NCI-H748 (cell line): ENCODE measurements around the gene TMBIM1.
"Not testable (repeated sequence)": the region's sequence is repeated elsewhere in the genome, so short reads cannot be mapped to it uniquely, and the experiment has no call there.

ENCODE experiments used
- DNase-seq: peaks from one replicate; lab custom pipeline; 2025; ENCODE audit not compliant: unreplicated experiment; lab: John Stamatoyannopoulos, UW

TMBIM1 gene

DNA sequence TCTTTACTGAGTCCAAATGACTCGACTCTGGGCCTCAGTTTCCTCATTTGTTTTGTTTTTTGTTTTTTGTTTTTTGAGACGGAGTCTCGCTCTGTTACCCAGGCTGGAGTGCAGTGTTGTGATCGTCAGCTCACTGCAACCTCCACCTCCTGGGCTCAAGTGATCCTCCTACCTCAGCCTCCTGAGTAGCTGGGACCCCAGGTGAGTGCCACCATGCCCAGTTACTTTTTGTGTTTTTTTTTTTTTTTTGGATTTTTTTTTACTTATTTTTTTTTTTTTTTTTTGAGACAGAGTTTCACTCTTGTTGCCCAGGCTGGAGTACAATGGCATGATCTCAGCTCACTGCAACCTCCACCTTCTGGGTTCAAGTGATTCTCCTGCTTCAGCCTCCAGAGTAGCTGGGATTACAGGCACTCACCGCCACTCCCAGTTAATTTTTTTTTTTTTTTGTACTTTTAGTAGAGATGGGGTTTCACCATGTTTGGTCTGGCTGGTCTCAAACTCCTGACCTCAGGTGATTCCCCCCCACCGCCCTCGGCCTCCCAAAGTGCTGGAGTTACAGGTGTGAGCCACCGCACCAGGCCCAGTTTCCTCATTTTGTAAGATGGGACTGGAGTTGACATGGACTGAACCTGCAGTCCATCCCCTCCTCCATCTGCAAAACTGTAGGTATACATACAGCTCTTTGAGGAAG, 18.9 kb downstream of the TMBIM1 start:
- not testable (repeated sequence) for DNase-seq

DNA sequence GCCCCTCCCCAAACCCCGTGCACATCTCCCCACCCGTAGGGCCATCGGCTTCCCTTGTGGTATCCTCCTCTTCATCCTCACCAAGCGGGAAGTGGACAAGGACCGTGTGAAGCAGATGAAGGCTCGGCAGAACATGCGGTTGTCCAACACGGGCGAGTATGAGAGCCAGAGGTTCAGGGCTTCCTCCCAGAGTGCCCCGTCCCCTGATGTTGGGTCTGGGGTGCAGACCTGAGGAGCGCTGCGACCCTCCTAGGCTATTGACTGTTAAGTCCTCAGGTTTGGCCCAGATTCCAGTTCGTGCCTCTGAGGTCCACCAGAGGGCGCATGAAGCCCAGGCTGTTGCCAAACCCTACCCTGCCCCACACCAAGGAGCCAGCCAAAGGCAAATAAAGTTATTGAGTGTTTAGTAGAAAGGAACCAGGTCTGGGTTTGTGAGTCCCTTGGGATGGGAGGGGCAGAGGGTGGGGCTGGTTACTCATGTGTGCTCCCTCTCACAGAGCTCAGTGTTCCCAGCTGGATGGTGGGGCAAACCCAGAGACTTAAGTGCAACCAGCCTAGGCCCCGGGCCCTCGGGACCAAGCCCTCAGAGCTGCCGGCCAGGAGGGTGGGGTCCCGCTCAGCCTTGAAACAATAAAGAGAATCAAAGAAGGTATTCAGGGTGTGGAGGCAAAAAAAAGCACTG, 19.6 kb downstream of the TMBIM1 start:
- DNase-seq: peak; percentile 74

DNA sequence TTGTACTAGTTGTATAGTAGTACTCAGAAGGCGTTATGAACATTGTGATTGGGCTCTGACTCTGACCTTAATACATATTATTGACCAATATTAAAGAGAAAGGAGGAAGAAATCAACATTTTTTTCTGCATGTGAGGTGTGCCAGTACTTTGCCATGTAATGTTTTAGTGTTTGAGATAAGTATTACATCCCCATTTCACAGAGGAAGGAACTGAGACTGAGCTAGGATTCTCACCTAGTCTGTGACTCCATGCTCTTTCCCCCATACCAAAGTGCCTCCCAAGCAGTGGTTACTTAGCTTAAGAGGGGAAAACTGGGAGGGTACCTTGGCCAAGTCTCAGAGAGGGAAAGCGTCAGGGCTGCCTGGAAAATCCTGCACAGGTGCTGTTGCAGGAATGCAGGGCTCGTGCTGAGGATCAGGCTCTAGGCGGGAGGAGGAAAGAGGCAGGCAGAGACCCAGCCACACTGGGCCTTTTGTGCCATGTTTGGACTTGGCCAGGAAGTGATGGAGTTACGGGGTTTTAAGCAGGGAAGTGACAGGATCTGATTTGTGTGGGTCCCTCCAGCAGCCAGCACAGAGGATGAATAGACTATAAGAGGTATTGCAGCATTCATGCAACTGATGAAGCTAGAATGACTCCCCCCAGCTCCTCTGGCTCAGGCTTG, 20.3 kb downstream of the TMBIM1 start:
- no peak for DNase-seq

DNA sequence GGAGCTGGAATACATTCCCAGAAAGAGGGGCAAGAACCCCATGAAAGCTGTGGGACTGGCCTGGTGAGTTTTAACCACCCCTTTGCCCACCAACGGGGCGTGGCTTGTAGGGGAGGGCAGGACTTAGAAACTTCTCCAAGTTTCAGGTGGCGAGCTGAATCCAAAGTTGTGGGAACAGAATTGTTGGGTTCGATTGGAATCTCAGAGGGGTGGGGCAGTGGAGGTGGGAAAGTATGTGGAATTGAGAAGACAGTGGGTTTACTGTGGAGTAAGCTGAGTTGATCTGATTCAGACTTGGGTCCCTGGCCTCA, 20.9 kb downstream of the TMBIM1 start:
- DNase-seq: no peak

DNA sequence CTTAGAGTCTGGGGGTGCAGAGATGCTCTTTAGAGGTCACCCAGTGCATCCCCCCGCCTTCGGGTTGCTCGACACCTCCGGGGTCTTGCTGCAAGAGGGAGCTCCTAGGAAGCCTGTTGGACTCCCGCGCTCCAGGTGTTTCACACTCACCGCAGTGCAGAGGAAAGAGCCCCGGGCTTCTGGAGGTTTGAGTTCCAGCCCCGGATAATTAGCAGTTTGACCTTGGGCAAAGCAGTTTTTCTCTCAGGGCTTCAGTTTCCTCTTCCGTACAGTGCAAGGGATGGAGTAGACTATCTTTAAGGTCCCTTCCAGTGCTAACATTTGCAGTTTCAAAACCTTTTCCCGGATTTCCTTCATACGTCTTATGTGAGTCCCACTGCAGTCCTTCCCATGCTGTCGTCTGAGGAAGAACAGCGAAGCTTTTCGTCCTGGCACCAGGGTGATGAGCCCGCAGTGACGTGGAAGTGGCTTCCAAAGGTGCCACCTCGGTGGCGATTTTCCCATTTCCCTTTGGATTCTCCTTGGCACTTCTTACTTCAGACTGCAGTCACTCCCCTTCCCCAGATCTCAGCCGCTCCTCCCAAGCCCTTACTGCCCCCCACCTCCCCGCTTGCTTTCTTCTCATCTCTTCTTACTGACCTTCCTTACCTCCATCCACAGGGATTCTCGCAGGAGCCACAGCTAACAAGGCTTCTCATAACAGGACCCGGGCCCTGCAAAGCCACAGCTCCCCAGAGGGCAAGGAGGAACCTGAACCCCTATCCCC, 21.4 kb downstream of the TMBIM1 start:
- DNase-seq: peak; percentile 49

DNA sequence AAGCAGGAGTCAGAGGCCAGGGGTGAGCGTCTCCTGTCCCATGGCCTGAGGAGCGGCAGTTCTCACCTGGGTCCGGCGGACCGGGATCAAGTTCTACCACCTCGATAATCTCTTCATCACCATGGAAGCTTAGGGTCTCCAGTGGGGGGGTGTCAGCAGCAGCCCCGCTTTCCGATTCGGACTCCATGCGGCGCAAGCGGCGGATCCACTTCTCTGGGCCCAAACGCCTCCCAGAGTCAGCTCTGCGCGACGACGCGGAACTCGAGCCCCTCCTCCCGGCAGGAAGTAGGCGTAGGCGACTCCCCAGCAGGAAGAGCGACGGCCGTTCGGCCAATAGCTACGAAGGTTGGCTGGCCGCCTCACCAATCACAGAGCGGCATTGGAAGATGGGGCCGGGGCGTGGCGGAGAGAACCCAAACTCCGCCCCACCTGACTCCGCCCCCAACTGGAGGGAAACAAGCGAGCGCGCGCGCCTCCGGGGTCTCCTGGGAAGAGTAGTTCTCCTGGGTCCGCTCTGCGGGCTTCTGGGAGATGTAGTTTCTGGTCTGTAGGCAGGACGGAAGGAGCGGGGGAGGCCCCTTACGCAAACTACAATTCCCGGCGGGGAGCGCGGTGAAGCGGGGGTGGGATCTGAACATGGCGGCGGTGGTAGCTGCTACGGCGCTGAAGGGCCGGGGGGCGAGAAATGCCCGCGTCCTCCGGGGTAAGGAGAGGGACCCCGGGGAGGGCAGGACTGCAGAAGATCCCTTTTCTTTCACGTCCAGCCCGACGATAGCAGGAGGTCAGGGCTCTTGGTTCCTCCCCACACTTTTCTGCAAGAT, 22.2 kb downstream of the TMBIM1 start, which contains the start of the genes AAMP and PNKD:
Gene AAMP (minus strand): TSS at position 238 of the 821 bp plus-strand sequence. CDS start 51 bp downstream, at position 187.
Gene PNKD (plus strand): TSS at position 620 of the 821 bp plus-strand sequence. CDS start 17 bp downstream, at position 637.
- peak; percentile 99 for DNase-seq

DNA sequence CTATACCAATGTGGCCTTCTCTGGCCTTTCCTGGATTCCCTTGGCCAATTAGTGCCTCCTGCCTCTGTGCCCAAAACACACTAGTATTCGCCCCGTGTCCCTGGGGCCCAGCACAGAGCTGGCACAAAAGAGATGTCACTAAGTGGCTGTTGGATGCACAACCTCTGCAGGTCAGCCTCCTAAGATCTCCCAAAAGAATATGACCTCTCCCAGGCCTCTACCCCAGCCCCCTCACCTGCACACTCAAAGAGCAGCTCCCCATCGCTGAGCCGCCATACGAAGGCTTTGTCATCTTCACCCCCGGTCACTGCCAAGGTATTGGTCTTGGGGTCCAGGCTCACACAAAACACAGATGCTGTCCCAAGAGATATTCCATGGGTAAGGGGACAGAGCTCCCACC, 25.0 kb downstream of the TMBIM1 start:
- no peak for DNase-seq

DNA sequence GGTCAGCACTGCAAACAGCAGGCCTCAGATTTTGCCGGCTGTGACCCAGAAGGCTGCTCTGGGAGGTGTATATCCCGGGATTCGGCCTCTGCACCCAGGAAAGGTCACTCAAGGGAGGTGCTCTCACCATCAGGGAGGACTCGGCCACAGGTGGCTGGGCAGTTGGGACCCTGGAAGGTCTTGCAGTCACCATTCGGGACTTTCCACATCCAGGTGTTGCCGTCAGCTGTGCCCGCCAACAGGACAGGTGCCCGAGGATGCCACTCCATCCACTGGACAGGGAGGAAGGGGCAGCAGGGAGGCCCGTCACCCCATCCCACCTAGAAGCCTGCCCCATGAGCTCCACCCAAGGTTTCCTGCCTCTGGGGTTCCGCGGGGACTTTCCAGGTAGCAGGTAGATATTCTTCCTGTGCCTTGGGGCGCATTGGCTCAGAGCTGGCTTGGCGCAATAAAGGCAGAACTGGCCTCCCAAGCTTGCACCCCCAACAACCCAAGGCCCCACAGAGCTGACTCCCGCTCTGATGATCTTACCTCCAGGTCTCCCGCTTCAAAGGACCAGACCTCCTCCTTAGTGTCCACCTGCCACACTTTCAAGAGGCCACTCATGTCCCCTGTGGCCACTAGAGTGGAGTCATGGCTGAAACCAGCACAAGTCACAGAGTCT, 25.9 kb downstream of the TMBIM1 start:
- DNase-seq: no peak

DNA sequence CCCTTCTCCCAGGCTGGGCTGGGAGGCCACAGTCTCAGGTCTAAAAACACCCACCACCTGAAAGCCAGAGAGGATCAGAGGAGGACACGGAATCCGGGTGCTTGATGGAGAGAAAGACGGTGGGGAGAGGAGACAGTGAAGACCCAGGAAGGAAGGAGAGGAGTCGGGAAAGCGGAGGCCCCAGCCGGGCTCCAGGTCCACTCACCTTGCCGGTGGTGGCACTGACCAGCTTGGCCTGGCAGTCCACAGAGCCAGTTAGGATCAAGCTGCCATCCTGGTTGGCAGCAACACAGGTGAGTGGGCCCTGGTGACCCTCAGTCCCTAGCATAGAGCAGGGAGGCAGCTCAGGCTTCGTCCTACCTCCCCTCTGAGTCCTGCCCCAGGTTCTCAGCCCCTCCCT, 26.7 kb downstream of the TMBIM1 start:
- no peak for DNase-seq

DNA sequence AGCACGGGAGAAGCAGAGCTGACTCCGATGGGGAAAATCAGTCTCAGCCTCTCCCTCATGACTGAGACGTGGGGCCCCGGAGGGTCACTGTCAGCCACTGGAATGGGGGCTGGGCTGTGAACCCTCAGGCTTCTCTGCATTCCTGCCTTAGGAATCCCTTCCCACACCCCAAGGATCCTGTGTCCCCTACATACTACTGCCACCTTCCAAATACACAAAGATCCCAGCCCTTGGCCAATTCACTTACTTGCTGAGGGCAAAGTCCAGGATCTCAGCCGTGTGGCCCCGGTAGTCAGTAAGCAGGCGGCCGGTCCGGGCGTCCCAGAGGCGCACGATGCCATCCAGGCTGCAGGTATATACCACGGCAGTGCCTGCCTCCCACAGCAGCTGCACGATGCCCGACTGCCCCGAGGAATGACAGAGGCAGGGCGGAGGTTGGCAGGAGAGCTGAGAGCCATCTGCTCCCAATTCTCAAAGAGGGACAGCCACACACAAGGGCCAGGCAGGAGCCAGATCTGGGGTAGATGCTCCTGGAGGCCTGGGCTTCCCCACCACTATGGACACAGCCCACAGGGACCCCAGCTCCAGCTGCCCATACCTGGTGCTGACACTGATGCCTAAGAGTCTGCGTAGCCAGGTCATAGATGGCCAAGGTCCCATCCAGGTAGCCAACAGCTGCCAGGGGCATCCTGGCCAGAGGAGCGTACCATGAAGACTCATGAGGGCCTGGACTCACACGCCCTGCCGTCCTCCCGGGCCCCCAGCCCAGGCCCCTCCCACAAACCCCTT, 27.3 kb downstream of the TMBIM1 start:
- no peak for DNase-seq

DNA sequence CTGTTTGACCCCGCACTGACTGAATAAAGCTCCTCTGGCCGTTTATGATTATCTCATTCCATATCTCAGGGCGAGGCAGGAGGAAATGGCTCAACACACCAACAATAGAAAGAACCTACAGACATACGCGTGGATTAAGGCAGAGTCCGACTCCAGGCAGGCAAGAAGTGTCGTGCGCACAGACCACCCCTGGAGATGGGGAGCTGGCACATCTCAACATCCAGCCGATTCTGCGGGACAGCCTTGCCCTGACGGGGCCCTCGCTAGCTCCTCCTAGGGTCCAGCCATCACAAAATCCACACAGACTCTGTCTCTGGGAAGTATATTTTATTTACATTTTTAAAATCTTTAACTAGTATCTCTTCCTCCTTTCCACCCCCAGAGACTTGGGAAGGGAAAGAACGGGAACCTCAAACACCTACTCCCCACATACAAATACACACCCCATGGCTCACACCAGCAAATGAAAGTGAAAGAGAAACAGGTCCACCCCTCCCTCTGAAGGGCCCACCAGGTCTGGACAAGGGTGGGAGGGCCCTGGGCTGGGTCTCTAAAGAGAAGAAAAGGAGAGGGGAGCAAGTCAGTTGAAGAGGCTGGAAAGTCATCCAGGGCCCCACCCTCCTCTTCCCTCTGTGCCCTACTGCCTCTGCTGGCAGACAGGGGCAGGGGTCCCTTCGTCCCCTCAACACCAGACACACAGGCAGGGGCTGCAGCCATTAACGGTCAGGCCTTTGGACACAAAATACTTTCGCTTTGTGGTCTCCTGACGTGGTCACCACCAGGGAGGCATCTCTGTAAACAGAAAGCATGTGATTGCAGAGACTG, 28.3 kb downstream of the TMBIM1 start:
- no peak for DNase-seq

DNA sequence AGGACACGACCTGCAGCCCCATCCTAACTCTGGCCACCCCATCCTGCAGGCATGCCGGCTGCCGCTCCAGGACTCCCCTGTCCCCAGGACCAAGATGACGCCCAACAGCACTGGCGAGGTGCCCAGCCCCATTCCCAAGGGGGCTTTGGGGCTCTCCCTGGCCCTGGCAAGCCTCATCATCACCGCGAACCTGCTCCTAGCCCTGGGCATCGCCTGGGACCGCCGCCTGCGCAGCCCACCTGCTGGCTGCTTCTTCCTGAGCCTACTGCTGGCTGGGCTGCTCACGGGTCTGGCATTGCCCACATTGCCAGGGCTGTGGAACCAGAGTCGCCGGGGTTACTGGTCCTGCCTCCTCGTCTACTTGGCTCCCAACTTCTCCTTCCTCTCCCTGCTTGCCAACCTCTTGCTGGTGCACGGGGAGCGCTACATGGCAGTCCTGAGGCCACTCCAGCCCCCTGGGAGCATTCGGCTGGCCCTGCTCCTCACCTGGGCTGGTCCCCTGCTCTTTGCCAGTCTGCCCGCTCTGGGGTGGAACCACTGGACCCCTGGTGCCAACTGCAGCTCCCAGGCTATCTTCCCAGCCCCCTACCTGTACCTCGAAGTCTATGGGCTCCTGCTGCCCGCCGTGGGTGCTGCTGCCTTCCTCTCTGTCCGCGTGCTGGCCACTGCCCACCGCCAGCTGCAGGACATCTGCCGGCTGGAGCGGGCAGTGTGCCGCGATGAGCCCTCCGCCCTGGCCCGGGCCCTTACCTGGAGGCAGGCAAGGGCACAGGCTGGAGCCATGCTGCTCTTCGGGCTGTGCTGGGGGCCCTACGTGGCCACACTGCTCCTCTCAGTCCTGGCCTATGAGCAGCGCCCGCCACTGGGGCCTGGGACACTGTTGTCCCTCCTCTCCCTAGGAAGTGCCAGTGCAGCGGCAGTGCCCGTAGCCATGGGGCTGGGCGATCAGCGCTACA, 29.4 kb downstream of the TMBIM1 start:
- DNase-seq: no peak

DNA sequence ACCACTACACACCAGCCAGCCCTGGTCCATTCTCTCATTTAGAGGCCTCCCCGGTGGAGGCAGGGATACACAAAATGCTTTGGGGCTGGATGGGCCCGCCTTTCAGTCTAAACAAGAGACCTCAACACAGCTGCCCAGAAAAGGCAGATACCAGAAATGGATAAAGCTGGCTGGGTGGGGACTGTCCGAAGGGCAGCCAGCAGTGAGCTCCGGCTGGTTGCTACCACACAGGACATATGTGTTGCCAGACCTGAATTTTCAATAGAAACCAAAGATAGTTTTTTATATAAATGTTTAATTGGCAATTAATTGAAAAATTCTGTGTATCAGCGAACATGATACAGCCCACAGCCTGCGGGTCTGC, 30.1 kb downstream of the TMBIM1 start:
- no peak for DNase-seq

DNA sequence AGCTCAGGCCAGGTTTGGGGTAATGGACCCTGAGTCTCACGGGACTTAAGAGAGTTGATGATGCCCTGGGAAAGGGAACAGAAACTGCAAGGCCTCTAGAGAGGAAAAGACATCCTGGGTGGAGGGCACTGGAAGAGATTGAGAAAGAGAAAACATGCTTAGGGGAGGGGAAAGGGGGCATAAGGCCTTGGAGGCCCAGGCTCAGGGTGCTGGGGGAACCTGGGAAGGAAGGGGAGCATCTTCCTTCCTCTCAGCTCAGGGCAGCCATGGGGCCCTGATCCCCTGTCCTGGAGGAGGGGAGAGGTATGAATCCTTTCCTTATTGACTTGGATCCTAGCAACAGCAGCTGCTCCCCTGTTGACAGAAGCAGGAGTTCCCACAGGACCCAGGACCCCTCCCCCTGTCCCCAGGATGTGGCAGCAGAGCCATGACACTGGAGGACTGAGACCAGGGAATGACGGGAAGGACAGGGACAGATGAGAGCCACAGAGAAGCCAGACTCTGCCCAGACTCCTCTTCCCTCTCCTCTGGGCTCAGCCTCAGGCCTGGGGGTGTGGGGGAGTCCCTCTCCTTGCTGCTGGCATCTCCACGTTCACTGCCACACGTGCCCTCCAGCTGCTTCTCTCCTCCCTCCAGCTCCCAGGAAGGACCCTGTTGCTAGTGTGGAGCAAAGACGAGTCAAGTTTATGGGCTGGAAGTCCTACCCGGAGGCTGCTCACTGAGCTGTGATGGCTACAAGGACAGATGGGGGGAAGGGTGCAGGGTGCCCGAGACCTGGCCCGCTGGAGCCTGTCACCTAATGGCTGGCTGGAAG, 30.7 kb downstream of the TMBIM1 start:
- no peak for DNase-seq

DNA sequence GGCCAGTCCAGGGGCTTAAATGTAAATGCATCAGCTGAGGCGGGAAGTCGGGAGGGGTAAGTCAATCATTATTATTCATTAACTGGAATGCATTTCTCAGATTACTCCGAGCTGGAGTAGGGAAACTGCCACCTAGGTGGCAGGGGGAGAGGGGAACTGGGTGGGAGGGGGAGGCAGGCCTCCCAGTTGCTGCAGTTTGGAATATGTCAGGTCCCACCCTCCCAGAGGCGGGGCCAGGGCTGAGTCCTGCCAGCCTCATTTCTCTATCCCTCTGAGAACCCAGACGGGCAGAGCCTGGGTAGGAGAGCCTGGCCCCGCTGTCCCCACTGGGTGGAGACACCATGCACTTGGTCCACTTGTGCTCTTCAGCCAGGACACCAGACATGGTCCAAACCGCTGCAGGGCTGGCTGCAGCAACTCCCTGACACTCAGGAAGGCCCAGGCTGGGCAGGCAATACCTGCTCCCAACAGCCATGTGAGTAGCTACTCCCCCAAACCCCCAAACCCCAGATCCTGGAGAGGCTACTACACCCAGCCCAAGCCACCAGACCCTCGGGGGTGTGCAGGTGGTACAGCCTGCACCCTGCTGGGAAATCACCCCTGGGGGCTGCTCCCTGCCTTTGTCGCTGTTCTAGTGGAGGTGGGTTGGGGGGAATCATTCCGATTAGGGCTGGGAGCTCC, 31.4 kb downstream of the TMBIM1 start, which contains the start of gene GPBAR1:
Gene GPBAR1 (plus strand): TSS at position 274 of the 681 bp plus-strand sequence. CDS start 1,710 bp downstream, outside the sequence.
- DNase-seq: peak; percentile 14

DNA sequence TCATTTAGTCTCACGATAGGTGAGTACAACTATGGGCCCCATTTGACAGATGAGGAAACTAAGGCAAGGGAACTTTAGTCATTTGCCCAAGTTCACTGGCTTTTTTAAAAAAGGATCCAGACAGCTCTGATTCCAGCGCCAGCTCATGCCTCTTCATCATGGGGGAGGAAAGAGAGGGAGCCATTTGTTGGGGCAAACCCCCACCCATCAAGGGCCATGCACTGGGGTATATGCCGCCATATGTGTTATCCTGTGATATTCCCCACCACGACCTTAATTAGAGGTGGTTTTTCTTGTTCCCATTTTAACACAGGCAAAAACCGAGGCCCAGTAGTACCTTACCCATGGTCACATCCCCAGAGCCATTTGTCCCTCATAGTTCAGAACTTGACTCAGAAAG, 32.1 kb downstream of the TMBIM1 start:
- DNase-seq: no peak
